Measurements from ENCODE around the gene HEXIM2.

The HEXIM2 gene

GRCh38 chr17:45130681-45131615 lies 30.7 kb upstream of the HEXIM2 start:
- H3K9me3 ChIP-seq (ENCODE audit: low read depth, low read length) = no peaks in the 10 kb centered on the region
- no peak for DNase-seq (ENCODE audit: low read depth, low spot score)
- H3K9ac ChIP-seq (ENCODE audit: insufficient read length) = no peak overlapping the region
- H3K4me3 ChIP-seq = no peak overlapping the region
- no peak overlapping the region for H3K27ac ChIP-seq
- H3K36me3 ChIP-seq (ENCODE audit: insufficient read depth, low read length) = no peaks in the 10 kb centered on the region
- no peak for TF ChIP-seq POLR2AphosphoS5 (IDR thresholded peaks at IDR 0.05; ENCODE audit: borderline replicate concordance, low read depth, low read length)
- no peak for TF ChIP-seq FOXP2 (optimal IDR thresholded peaks at IDR 0.05; ENCODE audit: control extremely low read depth, extremely low read length, insufficient read depth)
- TF ChIP-seq EZH2 (IDR thresholded peaks at IDR 0.05) = no peak

- DNase-seq (ENCODE audit: low read depth, low spot score) = no peak
- Histone ChIP-seq H3K4me3 (peak overlapping the region; percentile 94), H3K27ac (no peak overlapping the region), H3K9me3 (ENCODE audit: low read depth, low read length) (no peaks in the 10 kb centered on the region), H3K9ac (ENCODE audit: insufficient read length) (peak overlapping the region; percentile 70), H3K36me3 (ENCODE audit: insufficient read depth, low read length) (no peaks in the 10 kb centered on the region)
- TF ChIP-seq POLR2AphosphoS5 (IDR thresholded peaks at IDR 0.05; ENCODE audit: borderline replicate concordance, low read depth, low read length) (no peak), FOXP2 (optimal IDR thresholded peaks at IDR 0.05; ENCODE audit: control extremely low read depth, extremely low read length, insufficient read depth) (no peak), EZH2 (IDR thresholded peaks at IDR 0.05) (no peak)
Observed at GRCh38 chr17:45131616-45132319, 29.9 kb upstream of the HEXIM2 start.

- peak within 1 kb of the TSS; percentile 73 for H3K9ac ChIP-seq (ENCODE audit: insufficient read length)
- no peaks in the 10 kb centered on the region for H3K36me3 ChIP-seq (ENCODE audit: insufficient read depth, low read length)
- TF ChIP-seq EZH2 (IDR thresholded peaks at IDR 0.05) (no peak), POLR2AphosphoS5 (IDR thresholded peaks at IDR 0.05; ENCODE audit: borderline replicate concordance, low read depth, low read length) (no peak), FOXP2 (optimal IDR thresholded peaks at IDR 0.05; ENCODE audit: control extremely low read depth, extremely low read length, insufficient read depth) (no peak)
- H3K27ac ChIP-seq = no peak within 1 kb of the TSS
- peak within 1 kb of the TSS; percentile 94 for H3K4me3 ChIP-seq
- DNase-seq (ENCODE audit: low read depth, low spot score) = no peak
- H3K9me3 ChIP-seq (ENCODE audit: low read depth, low read length) = no peaks in the 10 kb centered on the region
Observed at GRCh38 chr17:45132320-45132571, 29.4 kb upstream of the HEXIM2 start, which contains the start of gene PLCD3. TSS of gene PLCD3 (minus strand) at chr17:45132515. CDS start at chr17:45132410, 105 bp downstream.

GRCh38 chr17:45132572-45133463 lies 28.9 kb upstream of the HEXIM2 start:
- no peak overlapping the region for H3K27ac ChIP-seq
- DNase-seq (ENCODE audit: low read depth, low spot score) = no peak
- peak overlapping the region; percentile 73 for H3K9ac ChIP-seq (ENCODE audit: insufficient read length)

GRCh38 chr17:45135192-45135977 lies 26.3 kb upstream of the HEXIM2 start, which contains the start of gene ACBD4:
TSS of gene ACBD4 (plus strand) at chr17:45135687. CDS start at chr17:45136145, 458 bp downstream.
- TF ChIP-seq FOXP2 (optimal IDR thresholded peaks at IDR 0.05; ENCODE audit: control extremely low read depth, extremely low read length, insufficient read depth) = no peak
- TF ChIP-seq POLR2AphosphoS5 (IDR thresholded peaks at IDR 0.05; ENCODE audit: borderline replicate concordance, low read depth, low read length) = peak; percentile 43; the same call in 1 of the 2 replicates
- Histone ChIP-seq H3K27ac (no peak within 1 kb of the TSS), H3K9me3 (ENCODE audit: low read depth, low read length) (no peaks in the 10 kb centered on the region), H3K4me3 (peak within 1 kb of the TSS; percentile 80), H3K9ac (ENCODE audit: insufficient read length) (peak within 1 kb of the TSS; percentile 42), H3K36me3 (ENCODE audit: insufficient read depth, low read length) (no peaks in the 10 kb centered on the region)
- peak; percentile 92 for DNase-seq (ENCODE audit: low read depth, low spot score)

More at GRCh38 chr17:45132572-45133463, 28.9 kb upstream of the HEXIM2 start:
- no peaks in the 10 kb centered on the region for H3K36me3 ChIP-seq (ENCODE audit: insufficient read depth, low read length)
- peak overlapping the region; percentile 94 for H3K4me3 ChIP-seq
- TF ChIP-seq POLR2AphosphoS5 (IDR thresholded peaks at IDR 0.05; ENCODE audit: borderline replicate concordance, low read depth, low read length) (peak; percentile 51; the same call in 1 of the 2 replicates), EZH2 (IDR thresholded peaks at IDR 0.05) (no peak)
- H3K9me3 ChIP-seq (ENCODE audit: low read depth, low read length) = no peaks in the 10 kb centered on the region

- Histone ChIP-seq H3K9ac (ENCODE audit: insufficient read length) (peak overlapping the region; percentile 42), H3K36me3 (ENCODE audit: insufficient read depth, low read length) (no peaks in the 10 kb centered on the region), H3K4me3 (peak overlapping the region; percentile 80), H3K9me3 (ENCODE audit: low read depth, low read length) (no peaks in the 10 kb centered on the region), H3K27ac (no peak overlapping the region)
- no peak for DNase-seq (ENCODE audit: low read depth, low spot score)
- TF ChIP-seq EZH2 (IDR thresholded peaks at IDR 0.05) = no peak
Observed at GRCh38 chr17:45135978-45136791, 25.5 kb upstream of the HEXIM2 start.

Measured in SK-N-MC (cell line).